ENCODE results near the gene TBL3.
A peak's percentile ranks its signal among the peaks of the same experiment; 100 is the strongest.

TBL3 gene

DNA sequence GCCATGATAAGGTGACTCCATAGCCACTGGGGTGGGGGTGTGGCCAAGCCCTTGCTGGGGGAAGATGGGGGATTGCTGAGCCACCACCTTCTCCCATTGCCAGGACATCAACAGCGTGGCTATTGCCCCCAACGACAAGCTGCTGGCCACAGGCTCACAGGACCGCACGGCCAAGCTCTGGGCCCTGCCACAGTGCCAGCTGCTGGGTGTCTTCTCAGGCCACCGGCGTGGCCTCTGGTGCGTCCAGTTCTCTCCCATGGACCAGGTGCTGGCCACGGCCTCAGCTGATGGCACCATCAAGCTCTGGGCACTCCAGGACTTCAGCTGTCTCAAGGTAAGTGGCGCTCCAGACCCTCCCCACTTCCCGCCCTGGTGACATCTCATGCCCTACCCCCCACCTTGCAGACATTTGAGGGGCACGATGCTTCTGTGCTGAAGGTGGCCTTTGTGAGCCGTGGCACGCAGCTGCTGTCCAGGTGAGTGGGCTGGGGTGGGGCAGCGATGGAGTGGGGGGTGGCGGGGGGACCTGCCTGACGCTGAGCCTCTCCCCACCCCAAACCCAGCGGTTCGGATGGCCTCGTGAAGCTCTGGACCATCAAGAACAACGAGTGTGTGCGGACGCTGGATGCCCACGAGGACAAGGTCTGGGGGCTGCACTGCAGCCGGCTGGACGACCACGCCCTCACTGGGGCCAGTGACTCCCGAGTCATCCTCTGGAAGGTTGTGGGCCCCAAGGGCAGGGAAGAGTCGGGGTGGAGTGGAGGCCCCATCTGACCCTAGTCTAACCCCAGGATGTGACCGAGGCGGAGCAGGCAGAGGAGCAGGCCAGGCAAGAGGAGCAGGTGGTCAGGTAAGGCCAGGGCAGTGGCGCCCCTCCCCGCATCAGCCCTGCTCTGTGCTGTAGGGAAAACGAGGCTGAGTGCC is 5.4 kb downstream of the TBL3 start:
- TF ChIP-seq, protein P1, sequence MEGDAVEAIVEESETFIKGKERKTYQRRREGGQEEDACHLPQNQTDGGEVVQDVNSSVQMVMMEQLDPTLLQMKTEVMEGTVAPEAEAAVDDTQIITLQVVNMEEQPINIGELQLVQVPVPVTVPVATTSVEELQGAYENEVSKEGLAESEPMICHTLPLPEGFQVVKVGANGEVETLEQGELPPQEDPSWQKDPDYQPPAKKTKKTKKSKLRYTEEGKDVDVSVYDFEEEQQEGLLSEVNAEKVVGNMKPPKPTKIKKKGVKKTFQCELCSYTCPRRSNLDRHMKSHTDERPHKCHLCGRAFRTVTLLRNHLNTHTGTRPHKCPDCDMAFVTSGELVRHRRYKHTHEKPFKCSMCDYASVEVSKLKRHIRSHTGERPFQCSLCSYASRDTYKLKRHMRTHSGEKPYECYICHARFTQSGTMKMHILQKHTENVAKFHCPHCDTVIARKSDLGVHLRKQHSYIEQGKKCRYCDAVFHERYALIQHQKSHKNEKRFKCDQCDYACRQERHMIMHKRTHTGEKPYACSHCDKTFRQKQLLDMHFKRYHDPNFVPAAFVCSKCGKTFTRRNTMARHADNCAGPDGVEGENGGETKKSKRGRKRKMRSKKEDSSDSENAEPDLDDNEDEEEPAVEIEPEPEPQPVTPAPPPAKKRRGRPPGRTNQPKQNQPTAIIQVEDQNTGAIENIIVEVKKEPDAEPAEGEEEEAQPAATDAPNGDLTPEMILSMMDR (IDR thresholded peaks at IDR 0.05; ENCODE audit: unreplicated experiment in 3 of 3): no peak
- Mint-ChIP-seq H3K9me3 (no peaks in the 10 kb centered on the region), H3K27me3 (ENCODE audit: low read depth) (peaks cover 39% of the 10 kb centered on the region), H3K27ac (no peak overlapping the region), H3K36me3 (ENCODE audit: low read depth) (peaks cover 3% of the 10 kb centered on the region), H3K4me3 (no peak overlapping the region), H3K4me1 (peaks cover 14% of the 10 kb centered on the region)

DNA sequence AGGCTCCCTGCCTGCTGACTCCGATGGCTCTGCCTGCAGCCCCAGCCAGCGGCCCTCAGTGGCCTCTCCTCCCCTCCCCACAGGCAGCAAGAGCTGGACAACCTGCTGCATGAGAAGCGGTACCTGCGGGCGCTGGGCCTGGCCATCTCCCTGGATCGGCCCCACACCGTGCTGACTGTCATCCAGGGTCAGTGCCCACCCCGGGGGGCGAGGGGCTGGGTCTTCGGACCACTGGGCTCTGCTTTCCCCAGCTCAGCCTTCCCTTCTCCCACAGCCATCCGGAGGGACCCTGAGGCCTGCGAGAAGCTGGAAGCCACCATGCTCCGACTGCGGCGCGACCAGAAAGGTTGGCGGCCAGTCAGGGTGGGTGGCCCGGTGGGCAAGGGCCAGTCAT is 6.0 kb downstream of the TBL3 start:
- peaks cover 16% of the 10 kb centered on the region for H3K4me1 Mint-ChIP-seq
- H3K27me3 Mint-ChIP-seq (ENCODE audit: low read depth): peaks cover 45% of the 10 kb centered on the region
- H3K4me3 Mint-ChIP-seq: no peak overlapping the region
- H3K27ac Mint-ChIP-seq: no peak overlapping the region
- peaks cover 3% of the 10 kb centered on the region for H3K36me3 Mint-ChIP-seq (ENCODE audit: low read depth)
- no peaks in the 10 kb centered on the region for H3K9me3 Mint-ChIP-seq
- TF ChIP-seq, protein P1 (IDR thresholded peaks at IDR 0.05; ENCODE audit: unreplicated experiment in 3 of 3): no peak

DNA sequence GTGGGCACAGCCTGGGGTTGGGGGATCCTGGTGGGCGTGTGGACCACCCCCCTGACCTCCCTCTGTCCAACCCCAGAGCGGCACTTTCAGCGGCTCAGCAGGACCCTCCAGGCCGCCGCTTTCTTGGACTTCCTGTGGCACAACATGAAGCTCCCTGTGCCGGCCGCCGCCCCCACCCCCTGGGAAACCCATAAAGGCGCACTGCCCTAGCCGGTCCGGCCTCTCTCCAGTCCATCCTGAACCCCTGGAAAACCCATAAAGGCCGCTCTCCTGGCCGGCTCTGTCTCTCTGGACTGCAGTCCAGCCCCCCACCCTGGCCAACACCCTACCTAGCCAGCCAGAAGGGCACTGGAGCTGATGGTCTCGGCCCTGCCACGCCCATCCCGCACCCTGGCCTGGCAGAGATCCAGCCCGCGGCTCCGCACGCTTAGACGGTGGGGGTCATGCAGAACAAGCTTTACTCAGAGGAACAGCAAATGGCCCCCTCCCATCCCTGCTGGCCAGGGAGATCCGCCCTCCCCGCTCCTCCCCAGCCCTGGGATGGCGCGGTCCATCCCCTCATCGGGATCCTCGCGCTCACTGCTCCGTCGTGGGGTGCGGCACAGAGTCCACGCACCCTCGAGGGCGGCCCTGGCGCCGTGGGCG is 6.7 kb downstream of the TBL3 start:
- Mint-ChIP-seq H3K4me3 (no peak overlapping the region), H3K27ac (no peak overlapping the region), H3K4me1 (peaks cover 18% of the 10 kb centered on the region), H3K27me3 (ENCODE audit: low read depth) (peaks cover 51% of the 10 kb centered on the region), H3K9me3 (no peaks in the 10 kb centered on the region), H3K36me3 (ENCODE audit: low read depth) (peaks cover 3% of the 10 kb centered on the region)
- TF ChIP-seq, protein P1 (IDR thresholded peaks at IDR 0.05; ENCODE audit: unreplicated experiment in 3 of 3): no peak

DNA sequence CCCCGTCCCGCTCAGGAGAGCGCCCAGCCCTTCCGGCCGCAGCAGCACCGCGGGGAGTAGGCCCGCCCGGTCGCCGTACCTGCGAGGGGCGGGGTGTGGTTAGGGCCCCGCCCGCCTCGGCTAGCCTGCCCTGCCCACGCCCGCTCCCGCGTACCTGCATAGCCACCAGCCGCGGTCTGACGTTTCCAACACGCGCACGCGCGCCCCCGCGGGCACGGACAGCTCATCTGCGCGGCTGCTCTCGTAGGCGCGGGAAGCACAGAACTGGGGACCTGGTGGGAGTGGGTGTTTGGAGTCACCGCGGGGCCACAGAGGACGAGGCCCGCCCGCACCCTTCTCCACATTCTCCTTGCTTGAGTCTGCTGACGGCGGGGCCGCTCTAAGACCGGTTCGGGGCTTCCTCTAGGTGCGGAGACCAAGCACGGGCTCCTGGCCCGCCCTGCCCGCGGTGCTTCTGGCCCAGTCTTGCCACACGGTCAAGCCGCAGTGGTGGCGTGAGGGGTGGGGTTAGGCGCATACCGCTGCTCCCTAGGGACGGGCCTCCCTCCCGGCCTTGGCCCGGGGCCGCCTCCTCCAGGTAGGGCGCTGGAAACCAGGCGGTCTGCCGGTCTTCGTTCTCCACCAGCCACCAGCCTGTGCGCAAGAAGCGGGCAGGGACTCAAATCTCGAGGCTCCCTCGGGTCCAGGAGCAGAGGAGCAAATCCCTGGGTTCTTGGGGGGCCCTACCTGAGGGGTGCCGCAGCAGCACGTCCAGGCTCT is 7.6 kb downstream of the TBL3 start:
- no peaks in the 10 kb centered on the region for H3K9me3 Mint-ChIP-seq
- TF ChIP-seq, protein P1 (IDR thresholded peaks at IDR 0.05; ENCODE audit: unreplicated experiment in 3 of 3): no peak
- peaks cover 51% of the 10 kb centered on the region for H3K27me3 Mint-ChIP-seq (ENCODE audit: low read depth)
- peaks cover 3% of the 10 kb centered on the region for H3K36me3 Mint-ChIP-seq (ENCODE audit: low read depth)
- peaks cover 18% of the 10 kb centered on the region for H3K4me1 Mint-ChIP-seq
- no peak overlapping the region for H3K27ac Mint-ChIP-seq
- H3K4me3 Mint-ChIP-seq: no peak overlapping the region

DNA sequence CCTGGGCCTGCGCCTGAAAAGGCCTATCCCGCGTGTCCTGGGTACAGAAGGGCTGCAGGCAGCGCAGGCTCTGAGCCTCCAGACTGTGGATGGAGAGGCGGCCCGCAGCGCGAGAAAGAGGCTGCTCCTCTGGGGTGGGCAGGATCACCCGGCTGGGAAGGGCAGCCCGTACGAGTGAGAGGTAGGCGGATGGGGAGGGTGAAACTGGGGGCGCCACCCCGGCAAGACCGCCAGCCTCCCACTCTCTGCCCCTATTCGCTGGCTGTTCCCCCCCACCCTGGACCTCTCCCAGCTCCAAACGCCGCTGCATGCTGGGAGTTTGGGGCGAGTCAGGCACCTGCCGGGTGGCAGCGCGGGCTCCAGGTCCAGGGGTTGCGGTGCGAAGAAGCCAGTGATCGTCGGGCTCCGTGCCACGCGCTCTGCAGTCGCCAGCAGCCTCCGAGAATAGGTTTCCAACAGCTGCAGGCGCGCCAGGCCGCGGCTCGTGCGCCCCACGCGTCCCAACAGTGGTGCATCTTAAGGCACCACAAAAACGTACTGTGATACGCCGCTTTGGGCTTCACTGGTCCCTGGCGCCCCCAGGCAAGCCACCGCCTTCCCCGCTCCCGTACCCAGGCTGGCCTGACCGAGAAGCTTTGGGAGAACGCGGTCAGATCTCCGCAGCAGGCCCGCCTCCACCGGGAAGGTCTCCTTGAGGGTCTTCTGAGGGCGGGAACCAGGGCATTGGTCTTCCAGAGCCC is 8.3 kb downstream of the TBL3 start:
- Mint-ChIP-seq H3K9me3 (no peaks in the 10 kb centered on the region), H3K4me1 (peaks cover 25% of the 10 kb centered on the region), H3K36me3 (ENCODE audit: low read depth) (peaks cover 3% of the 10 kb centered on the region), H3K27ac (no peak overlapping the region), H3K27me3 (ENCODE audit: low read depth) (peaks cover 51% of the 10 kb centered on the region), H3K4me3 (peak overlapping the region in 1 of 3 experiments; percentile 20)
- TF ChIP-seq, protein P1 (IDR thresholded peaks at IDR 0.05; ENCODE audit: unreplicated experiment in 3 of 3): no peak
